Activated naive CD4-positive, alpha-beta T cell treated with Interleukin-2 at 50 U/mL for 16 hours (primary cell): ENCODE data around the gene PDSS1.

ENCODE experiments used
- DNase-seq: peaks from one replicate; pipeline ENCODE4 v3.0.0-alpha.2; 2020

The PDSS1 gene

GRCh38 chr10:26699631-26700030 lies 2.1 kb downstream of the PDSS1 start:
- DNase-seq, result no peak

- no peak for DNase-seq
These were observed 3.6 kb downstream of the PDSS1 start for GRCh38 chr10:26700884-26701630.

- no peak for DNase-seq
These were observed 5.6 kb downstream of the PDSS1 start for GRCh38 chr10:26703096-26703495.

GRCh38 chr10:26703974-26704373 lies 6.5 kb downstream of the PDSS1 start:
- DNase-seq, result no peak

GRCh38 chr10:26706206-26706605 lies 8.7 kb downstream of the PDSS1 start:
- no peak for DNase-seq

GRCh38 chr10:26706936-26707335 lies 9.4 kb downstream of the PDSS1 start:
- no peak for DNase-seq

GRCh38 chr10:26711324-26711723 lies 13.8 kb downstream of the PDSS1 start:
- no peak for DNase-seq

GRCh38 chr10:26714415-26715136 lies 17.1 kb downstream of the PDSS1 start:
- no peak for DNase-seq

GRCh38 chr10:26715137-26715487 lies 17.6 kb downstream of the PDSS1 start:
- DNase-seq, result no peak

GRCh38 chr10:26717476-26717875 lies 20.0 kb downstream of the PDSS1 start:
- DNase-seq, result no peak

GRCh38 chr10:26721561-26721960 lies 24.1 kb downstream of the PDSS1 start:
- DNase-seq, result peak; percentile 39

- DNase-seq, result no peak
These were observed 25.5 kb downstream of the PDSS1 start for GRCh38 chr10:26723016-26723415.

- peak; percentile 42 for DNase-seq
These were observed 28.6 kb downstream of the PDSS1 start for GRCh38 chr10:26725837-26726727.

GRCh38 chr10:26727005-26727404 lies 29.5 kb downstream of the PDSS1 start:
- DNase-seq, result no peak

- no peak for DNase-seq
These were observed 31.5 kb downstream of the PDSS1 start for GRCh38 chr10:26728957-26729356.

- no peak for DNase-seq
These were observed 31.9 kb downstream of the PDSS1 start for GRCh38 chr10:26729395-26729794.

- no peak for DNase-seq
These were observed 33.1 kb downstream of the PDSS1 start for GRCh38 chr10:26730552-26730951.

GRCh38 chr10:26733750-26734568 lies 36.5 kb downstream of the PDSS1 start:
- DNase-seq, result no peak

- no peak for DNase-seq
These were observed 37.9 kb downstream of the PDSS1 start for GRCh38 chr10:26735435-26735834.

- DNase-seq, result peak; percentile 40
These were observed 40.2 kb downstream of the PDSS1 start for GRCh38 chr10:26737730-26738129.

- no peak for DNase-seq
These were observed 40.9 kb downstream of the PDSS1 start for GRCh38 chr10:26738301-26738911.

GRCh38 chr10:26739071-26739631 lies 41.6 kb downstream of the PDSS1 start:
- peak; percentile 38 for DNase-seq
